Measurements from ENCODE around the gene NEDD4L. TPM values are rescaled to one million over a fixed set of nuclear protein-coding genes. Genes with fewer than 3 reads are reported as not detected.
A peak's percentile ranks its signal among the peaks of the same experiment; 100 is the strongest.

The NEDD4L gene
- total RNA-seq, 1 donor from 2014 or later: 93.9 TPM

- H3K4me3 Mint-ChIP-seq (ENCODE audit: unreplicated experiment): peak overlapping the region; percentile 41
These were observed 181.1 kb downstream of the NEDD4L start for GRCh38 chr18:58225101-58225500.

GRCh38 chr18:58226429-58226828 lies 182.4 kb downstream of the NEDD4L start:
- no peak overlapping the region for H3K4me2 ChIP-seq (ENCODE audit: low read length)
- no peak overlapping the region for H3K27ac ChIP-seq (ENCODE audit: low read depth, low read length)
- Mint-ChIP-seq H3K27ac (ENCODE audit: unreplicated experiment) (no peak overlapping the region), H3K4me3 (ENCODE audit: unreplicated experiment) (no peak overlapping the region), H3K4me1 (ENCODE audit: low read depth, unreplicated experiment) (peaks cover 65% of the 10 kb centered on the region), H3K27me3 (ENCODE audit: low read depth, unreplicated experiment) (no peaks in the 10 kb centered on the region), H3K36me3 (ENCODE audit: low read depth, unreplicated experiment) (no peaks in the 10 kb centered on the region), H3K9me3 (ENCODE audit: unreplicated experiment) (no peaks in the 10 kb centered on the region)
- TF ChIP-seq EZH2 (IDR thresholded peaks at IDR 0.05; ENCODE audit: insufficient read depth, low read length): no peak
- TF ChIP-seq, protein P1, sequence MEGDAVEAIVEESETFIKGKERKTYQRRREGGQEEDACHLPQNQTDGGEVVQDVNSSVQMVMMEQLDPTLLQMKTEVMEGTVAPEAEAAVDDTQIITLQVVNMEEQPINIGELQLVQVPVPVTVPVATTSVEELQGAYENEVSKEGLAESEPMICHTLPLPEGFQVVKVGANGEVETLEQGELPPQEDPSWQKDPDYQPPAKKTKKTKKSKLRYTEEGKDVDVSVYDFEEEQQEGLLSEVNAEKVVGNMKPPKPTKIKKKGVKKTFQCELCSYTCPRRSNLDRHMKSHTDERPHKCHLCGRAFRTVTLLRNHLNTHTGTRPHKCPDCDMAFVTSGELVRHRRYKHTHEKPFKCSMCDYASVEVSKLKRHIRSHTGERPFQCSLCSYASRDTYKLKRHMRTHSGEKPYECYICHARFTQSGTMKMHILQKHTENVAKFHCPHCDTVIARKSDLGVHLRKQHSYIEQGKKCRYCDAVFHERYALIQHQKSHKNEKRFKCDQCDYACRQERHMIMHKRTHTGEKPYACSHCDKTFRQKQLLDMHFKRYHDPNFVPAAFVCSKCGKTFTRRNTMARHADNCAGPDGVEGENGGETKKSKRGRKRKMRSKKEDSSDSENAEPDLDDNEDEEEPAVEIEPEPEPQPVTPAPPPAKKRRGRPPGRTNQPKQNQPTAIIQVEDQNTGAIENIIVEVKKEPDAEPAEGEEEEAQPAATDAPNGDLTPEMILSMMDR (IDR thresholded peaks at IDR 0.05; ENCODE audit: insufficient read depth, low read depth, low read length): no peak
- FAIRE-seq (no peak), DNase-seq (ENCODE audit: low read depth) (no peak)
- peaks cover 3% of the 10 kb centered on the region for H3K36me3 ChIP-seq (ENCODE audit: insufficient read depth, low read length)
- H3K9ac ChIP-seq (ENCODE audit: low read length): no peak overlapping the region
- H3K4me3 ChIP-seq (ENCODE audit: insufficient read depth, low read depth, low read length): no peak overlapping the region
- peaks cover 97% of the 10 kb centered on the region for H3K79me2 ChIP-seq (ENCODE audit: insufficient read depth, low read length)
- H2AFZ ChIP-seq (ENCODE audit: low read depth, low read length): no peak overlapping the region
- H3K27me3 ChIP-seq (ENCODE audit: insufficient read depth, low read length): no peaks in the 10 kb centered on the region
- H3K4me1 ChIP-seq (ENCODE audit: insufficient read depth, low read length): peaks cover 29% of the 10 kb centered on the region
- H3K9me3 ChIP-seq (ENCODE audit: insufficient read depth, low read depth, low read length): no peaks in the 10 kb centered on the region
- peaks cover 70% of the 10 kb centered on the region for H4K20me1 ChIP-seq (ENCODE audit: insufficient read depth, low read length)

More at GRCh38 chr18:58225101-58225500, 181.1 kb downstream of the NEDD4L start:
- peaks cover 57% of the 10 kb centered on the region for H4K20me1 ChIP-seq (ENCODE audit: insufficient read depth, low read length)
- DNase-seq (ENCODE audit: low read depth) (no peak), FAIRE-seq (no peak)
- H3K36me3 Mint-ChIP-seq (ENCODE audit: low read depth, unreplicated experiment): no peaks in the 10 kb centered on the region
- H3K4me3 ChIP-seq (ENCODE audit: insufficient read depth, low read depth, low read length): no peak overlapping the region
- H3K9ac ChIP-seq (ENCODE audit: low read length): peak overlapping the region; percentile 9
- no peaks in the 10 kb centered on the region for H3K9me3 ChIP-seq (ENCODE audit: insufficient read depth, low read depth, low read length)
- peaks cover 32% of the 10 kb centered on the region for H3K4me1 ChIP-seq (ENCODE audit: insufficient read depth, low read length)
- H2AFZ ChIP-seq (ENCODE audit: low read depth, low read length): no peak overlapping the region
- H3K36me3 ChIP-seq (ENCODE audit: insufficient read depth, low read length): peaks cover 3% of the 10 kb centered on the region
- no peaks in the 10 kb centered on the region for H3K27me3 Mint-ChIP-seq (ENCODE audit: low read depth, unreplicated experiment)
- no peaks in the 10 kb centered on the region for H3K9me3 Mint-ChIP-seq (ENCODE audit: unreplicated experiment)
- H3K27me3 ChIP-seq (ENCODE audit: insufficient read depth, low read length): no peaks in the 10 kb centered on the region
- H3K27ac Mint-ChIP-seq (ENCODE audit: unreplicated experiment): peak overlapping the region; percentile 64
- H3K79me2 ChIP-seq (ENCODE audit: insufficient read depth, low read length): peaks cover 88% of the 10 kb centered on the region
- peak overlapping the region; percentile 91 for H3K4me2 ChIP-seq (ENCODE audit: low read length)
- no peak for TF ChIP-seq EZH2 (IDR thresholded peaks at IDR 0.05; ENCODE audit: insufficient read depth, low read length)
- TF ChIP-seq, protein P1 (IDR thresholded peaks at IDR 0.05; ENCODE audit: insufficient read depth, low read depth, low read length): no peak
- H3K4me1 Mint-ChIP-seq (ENCODE audit: low read depth, unreplicated experiment): peaks cover 60% of the 10 kb centered on the region
- peak overlapping the region; percentile 94 for H3K27ac ChIP-seq (ENCODE audit: low read depth, low read length)

DNA sequence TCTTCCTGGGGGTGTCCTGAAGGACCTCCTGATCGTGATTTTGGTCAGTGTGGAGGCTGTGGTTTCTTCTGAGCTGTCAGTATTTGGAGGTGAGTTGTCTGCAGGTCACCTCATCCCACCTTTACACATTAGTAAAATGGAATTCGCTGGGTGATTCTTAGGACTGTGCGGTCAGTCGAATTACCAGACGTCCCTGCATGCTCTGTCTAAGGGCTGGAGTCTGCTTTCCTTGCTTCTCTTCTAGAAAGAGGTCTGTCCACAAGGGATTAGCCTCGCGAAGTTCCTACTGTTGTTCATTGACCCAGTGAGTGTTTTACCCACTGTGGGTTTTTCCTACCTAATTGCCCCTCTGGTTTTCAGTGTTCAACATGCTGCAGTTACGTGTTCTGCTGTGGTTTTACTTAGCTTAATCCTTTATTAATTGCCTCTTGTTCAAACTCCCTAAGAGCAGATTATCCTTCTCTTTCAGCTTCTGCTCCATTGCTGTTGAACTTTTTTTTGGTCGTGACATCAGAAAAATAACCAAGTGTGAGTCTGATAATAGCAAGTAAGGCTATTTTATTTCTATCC lies 183.4 kb downstream of the NEDD4L start:
- H3K79me2 ChIP-seq (ENCODE audit: insufficient read depth, low read length): peaks cover 97% of the 10 kb centered on the region
- TF ChIP-seq, protein P1 (IDR thresholded peaks at IDR 0.05; ENCODE audit: insufficient read depth, low read depth, low read length): no peak
- no peak for TF ChIP-seq EZH2 (IDR thresholded peaks at IDR 0.05; ENCODE audit: insufficient read depth, low read length)
- Mint-ChIP-seq H3K4me3 (ENCODE audit: unreplicated experiment) (no peak overlapping the region), H3K27me3 (ENCODE audit: low read depth, unreplicated experiment) (no peaks in the 10 kb centered on the region), H3K36me3 (ENCODE audit: low read depth, unreplicated experiment) (peaks cover 2% of the 10 kb centered on the region), H3K4me1 (ENCODE audit: low read depth, unreplicated experiment) (peaks cover 72% of the 10 kb centered on the region), H3K9me3 (ENCODE audit: unreplicated experiment) (no peaks in the 10 kb centered on the region), H3K27ac (ENCODE audit: unreplicated experiment) (no peak overlapping the region)
- peaks cover 3% of the 10 kb centered on the region for H3K36me3 ChIP-seq (ENCODE audit: insufficient read depth, low read length)
- H3K4me2 ChIP-seq (ENCODE audit: low read length): no peak overlapping the region
- no peak overlapping the region for H2AFZ ChIP-seq (ENCODE audit: low read depth, low read length)
- H3K4me1 ChIP-seq (ENCODE audit: insufficient read depth, low read length): peaks cover 29% of the 10 kb centered on the region
- no peaks in the 10 kb centered on the region for H3K9me3 ChIP-seq (ENCODE audit: insufficient read depth, low read depth, low read length)
- no peaks in the 10 kb centered on the region for H3K27me3 ChIP-seq (ENCODE audit: insufficient read depth, low read length)
- no peak overlapping the region for H3K9ac ChIP-seq (ENCODE audit: low read length)
- H3K27ac ChIP-seq (ENCODE audit: low read depth, low read length): no peak overlapping the region
- DNase-seq (ENCODE audit: low read depth): no peak
- no peak for FAIRE-seq
- H4K20me1 ChIP-seq (ENCODE audit: insufficient read depth, low read length): peaks cover 80% of the 10 kb centered on the region
- H3K4me3 ChIP-seq (ENCODE audit: insufficient read depth, low read depth, low read length): no peak overlapping the region
